Parathyroid adenoma (tissue), 2 donors: ENCODE measurements around the gene ERCC4.

ENCODE experiments used
- H2AFZ ChIP-seq: fragments of 300-600 bp; sonication (generic); one replicate; pipeline ENCODE4 v1.7.0; 2017; ENCODE audit warnings: antibody characterized with exemption, mild to moderate bottlenecking
- H3K27ac ChIP-seq: fragments of 300-600 bp; sonication (generic); one replicate; pipeline ENCODE4 v1.7.0; 2017
- H3K27me3 ChIP-seq: fragments of 300-600 bp; sonication (generic); one replicate; pipeline ENCODE4 v1.7.0; 2017; ENCODE audit warnings: low read length; ENCODE audit not compliant: control insufficient read depth, insufficient read depth
- H3K36me3 ChIP-seq: fragments of 300-600 bp; sonication (generic); one replicate; pipeline ENCODE4 v1.7.0; 2017; ENCODE audit warnings: low read length; ENCODE audit not compliant: control insufficient read depth, insufficient read depth
- H3K4me1 ChIP-seq: fragments of 300-600 bp; sonication (generic); one replicate; pipeline ENCODE4 v1.7.0; 2017; ENCODE audit warnings: control low read depth
- H3K4me2 ChIP-seq: fragments of 300-600 bp; sonication (generic); one replicate; pipeline ENCODE4 v1.7.0; 2017; ENCODE audit warnings: low read length
- H3K4me3 ChIP-seq: fragments of 300-600 bp; sonication (generic); one replicate; pipeline ENCODE4 v1.7.0; 2017; ENCODE audit warnings: low read depth, low read length
- H3K79me2 ChIP-seq: fragments of 300-600 bp; sonication (generic); one replicate; pipeline ENCODE4 v1.7.0; 2017; ENCODE audit warnings: control low read depth
- H3K9ac ChIP-seq: fragments of 300-600 bp; sonication (generic); one replicate; pipeline ENCODE4 v1.7.0; 2017; ENCODE audit warnings: mild to moderate bottlenecking
- H3K9me3 ChIP-seq: fragments of 300-600 bp; sonication (generic); one replicate; pipeline ENCODE4 v1.7.0; 2017; ENCODE audit warnings: low read length; ENCODE audit not compliant: control insufficient read depth
- CTCF ChIP-seq: fragments of 300-600 bp; sonication (generic); IDR thresholded peaks from one replicate; pipeline ENCODE4 v1.7.0; 2017; ENCODE audit warnings: antibody characterized with exemption, mild to moderate bottlenecking
- donor health status: primary hyperparathyroidism.

ERCC4 gene

GRCh38 chr16:13909069-13909468, 10.9 kb upstream of the ERCC4 start:
- no peak overlapping the region for H3K27ac ChIP-seq
- no peak for TF ChIP-seq CTCF

GRCh38 chr16:13909872-13910303, 10.1 kb upstream of the ERCC4 start:
- no peaks in the 10 kb centered on the region for H3K36me3 ChIP-seq
- H3K79me2 ChIP-seq: no peaks in the 10 kb centered on the region
- no peaks in the 10 kb centered on the region for H3K9me3 ChIP-seq
- H3K4me2 ChIP-seq: no peak overlapping the region
- H3K9ac ChIP-seq: no peak overlapping the region
- no peak overlapping the region for H3K4me3 ChIP-seq
- no peak for TF ChIP-seq CTCF
- H3K27me3 ChIP-seq: no peaks in the 10 kb centered on the region
- no peak overlapping the region for H3K27ac ChIP-seq
- peaks cover 2% of the 10 kb centered on the region for H3K4me1 ChIP-seq
- H2AFZ ChIP-seq: peak overlapping the region; percentile 60

More at GRCh38 chr16:13909069-13909468, 10.9 kb upstream of the ERCC4 start:
- no peaks in the 10 kb centered on the region for H3K27me3 ChIP-seq
- H3K4me3 ChIP-seq: no peak overlapping the region
- H3K4me1 ChIP-seq: peaks cover 2% of the 10 kb centered on the region
- H2AFZ ChIP-seq: no peak overlapping the region
- H3K9ac ChIP-seq: no peak overlapping the region
- H3K36me3 ChIP-seq: no peaks in the 10 kb centered on the region
- H3K9me3 ChIP-seq: no peaks in the 10 kb centered on the region
- H3K79me2 ChIP-seq: no peaks in the 10 kb centered on the region
- no peak overlapping the region for H3K4me2 ChIP-seq

- no peak overlapping the region for H3K4me3 ChIP-seq
- no peaks in the 10 kb centered on the region for H3K9me3 ChIP-seq
- H3K79me2 ChIP-seq: no peaks in the 10 kb centered on the region
Observed at GRCh38 chr16:13911306-13911705, 8.6 kb upstream of the ERCC4 start.

GRCh38 chr16:13911871-13912270, 8.1 kb upstream of the ERCC4 start:
- Histone ChIP-seq H3K9me3 (no peaks in the 10 kb centered on the region), H3K36me3 (no peaks in the 10 kb centered on the region), H2AFZ (no peak overlapping the region), H3K79me2 (no peaks in the 10 kb centered on the region), H3K27me3 (no peaks in the 10 kb centered on the region), H3K27ac (no peak overlapping the region), H3K9ac (no peak overlapping the region), H3K4me2 (no peak overlapping the region), H3K4me3 (no peak overlapping the region), H3K4me1 (peaks cover 2% of the 10 kb centered on the region)
- TF ChIP-seq CTCF: no peak

More at GRCh38 chr16:13911306-13911705, 8.6 kb upstream of the ERCC4 start:
- Histone ChIP-seq H3K27ac (no peak overlapping the region), H3K27me3 (no peaks in the 10 kb centered on the region), H3K4me1 (peaks cover 2% of the 10 kb centered on the region), H3K9ac (no peak overlapping the region), H3K4me2 (no peak overlapping the region), H2AFZ (no peak overlapping the region), H3K36me3 (no peaks in the 10 kb centered on the region)
- TF ChIP-seq CTCF: no peak

- Histone ChIP-seq H3K9me3 (no peaks in the 10 kb centered on the region), H2AFZ (no peak overlapping the region), H3K4me3 (no peak overlapping the region), H3K36me3 (no peaks in the 10 kb centered on the region), H3K79me2 (no peaks in the 10 kb centered on the region), H3K4me1 (peaks cover 2% of the 10 kb centered on the region), H3K4me2 (no peak overlapping the region), H3K27me3 (no peaks in the 10 kb centered on the region), H3K9ac (no peak overlapping the region), H3K27ac (no peak overlapping the region)
- no peak for TF ChIP-seq CTCF
Observed at GRCh38 chr16:13912891-13913290, 7.1 kb upstream of the ERCC4 start.
